Aorta (tissue), 5 donors: ENCODE measurements around the gene RNF5. TPM values are rescaled to one million over a fixed set of nuclear protein-coding genes. Genes with fewer than 3 reads are reported as not detected.
A peak's percentile ranks its signal among the peaks of the same experiment; 100 is the strongest.

Experiments
- ATAC-seq: fragments of 200-7000 bp; cut with Tn5 transposase; one replicate; pipeline ENCODE4 v1.9.1; 2022; ENCODE audit warnings: moderate library complexity; ENCODE audit not compliant: low FRiP score
- DNase-seq, 2 donors: peaks; one replicate each; pipeline ENCODE4 v3.0.0-alpha.2; 2020
- H3K27ac ChIP-seq, 2 donors: one replicate each; pipeline ENCODE4 v1.5.1; 2013; ENCODE audit warnings: low read length in 2 of 2, mild to moderate bottlenecking in 2 of 2, moderate library complexity in 2 of 2, control low read depth in 1 of 2, inconsistent platforms in 1 of 2, low read depth in 1 of 2
- H3K27me3 ChIP-seq, 2 donors: one replicate each; pipeline ENCODE4 v1.6.1; 2013; ENCODE audit warnings: control low read depth in 1 of 2, low read length in 1 of 2, mild to moderate bottlenecking in 1 of 2, moderate library complexity in 1 of 2; ENCODE audit not compliant: insufficient read depth in 2 of 2, control insufficient read depth in 1 of 2
- H3K36me3 ChIP-seq, 2 donors: one replicate each; pipeline ENCODE4 v1.6.1; 2013; ENCODE audit warnings: control low read depth in 1 of 2, low read length in 1 of 2, mild to moderate bottlenecking in 1 of 2; ENCODE audit not compliant: insufficient read depth in 2 of 2, control insufficient read depth in 1 of 2
- H3K4me1 ChIP-seq, 2 donors: one replicate each; pipeline ENCODE4 v1.6.1; 2013; ENCODE audit warnings: low read length in 2 of 2, control low read depth in 1 of 2, mild to moderate bottlenecking in 1 of 2, moderate library complexity in 1 of 2; ENCODE audit not compliant: insufficient read depth in 2 of 2, control insufficient read depth in 1 of 2
- H3K4me3 ChIP-seq, 2 donors: one replicate each; pipeline ENCODE4 v1.5.1; 2013; ENCODE audit warnings: low read length in 2 of 2, control low read depth in 1 of 2, mild to moderate bottlenecking in 1 of 2
- H3K9me3 ChIP-seq: one replicate; pipeline ENCODE4 v1.6.1; 2013; ENCODE audit warnings: mild to moderate bottlenecking, low read length; ENCODE audit not compliant: control insufficient read depth
- WGBS, 2 donors: extraction: QIAGEN DNeasy Blood & Tissue Kit; methylation state at CpG; one replicate each; pipeline ENCODE4 v1.1.7; 2013; 5-methylcytosine and 5-hydroxymethylcytosine counted together
- intact Hi-C, 2 donors: fragments of 100-400 bp; cut with DNase I; formaldehyde crosslinking; loops; one replicate each; pipeline versions ENCODE4 v1.14.2 to v1.15.0; 2022
- polyA plus RNA-seq, 2 donors: library from polyadenylated mRNA; stranded (reverse); fragments of 200-250 nt; gene quantifications; one replicate each; pipeline ENCODE4 v1.2.3, GENCODE V29; 2013
- total RNA-seq, 2 donors: library from RNA; stranded (reverse); fragmentation: NEBNext Ultra II Directional; extraction: Animal tissue kit (Norgen Biotek cat#: 25700); gene quantifications; one replicate each; pipeline ENCODE4 v1.2.1, GENCODE V29; 2021
- donor health status: healthy with polysubstance abuse.
- donor health status: Bipolar disorder and iron deficiency.
- donor health status: DM: no; HTN: no; CAD: no.
- donor health status: DM: no; HTN: no; CAD: no.
- donor health status: DM: yes; HTN: yes; CAD: no.

Gene RNF5
- total and polyA plus RNA-seq, 4 donors: 35.0 to 109 (median 54.3) TPM

- DNase-seq (peak; percentile 100), ATAC-seq (peak; percentile 96)
- Histone ChIP-seq H3K27ac (no peak overlapping the region), H3K27me3 (no peaks in the 10 kb centered on the region), H3K4me1 (no peaks in the 10 kb centered on the region), H3K36me3 (no peaks in the 10 kb centered on the region), H3K4me3 (no peak overlapping the region), H3K9me3 (no peaks in the 10 kb centered on the region)
- intact Hi-C loops: loop anchor here (5.0 to 10.0 kb wide), 3 partner anchors 777 to 1009 kb away; partner anchors contain the start of genes HSD17B8 (in 1 of the 2), RING1 (in 1 of the 2), RXRB (in 1 of the 2) and SLC39A7 (in 1 of the 2)
- 0% methylated on average over 24 to 25 of the region's 25 CpGs for WGBS, 2 donors
Measured at GRCh38 chr6:32195652-32195901, 17.4 kb downstream of the RNF5 start.

GRCh38 chr6:32195902-32196681 lies 17.9 kb downstream of the RNF5 start:
- Histone ChIP-seq H3K27me3 (no peaks in the 10 kb centered on the region), H3K36me3 (no peaks in the 10 kb centered on the region), H3K4me3 (peak overlapping the region; percentile 63 to 86), H3K4me1 (no peaks in the 10 kb centered on the region), H3K9me3 (no peaks in the 10 kb centered on the region), H3K27ac (peak overlapping the region; percentile 95 to 98)
- 0 to 1% methylated on average over 55 to 58 of the region's 58 CpGs for WGBS, 2 donors
- intact Hi-C loops: loop anchor here (5.0 to 10.0 kb wide), 3 partner anchors 776 to 1009 kb away; partner anchors contain the start of genes HSD17B8 (in 1 of the 2), RING1 (in 1 of the 2), RXRB (in 1 of the 2) and SLC39A7 (in 1 of the 2)
- ATAC-seq: peak; percentile 74
- DNase-seq: peak; percentile 95 to 96

- ATAC-seq: no peak
- Histone ChIP-seq H3K4me1 (no peaks in the 10 kb centered on the region), H3K27ac (peak overlapping the region; percentile 95 to 98), H3K27me3 (no peaks in the 10 kb centered on the region), H3K36me3 (no peaks in the 10 kb centered on the region), H3K4me3 (peak overlapping the region; percentile 63 to 86), H3K9me3 (no peaks in the 10 kb centered on the region)
- WGBS, 2 donors: 12 to 14% methylated on average over 24 to 28 of the region's 28 CpGs
- intact Hi-C loops: loop anchor here (5.0 to 10.0 kb wide), 3 partner anchors 775 to 1008 kb away; partner anchors contain the start of genes HSD17B8 (in 1 of the 2), RING1 (in 1 of the 2), RXRB (in 1 of the 2) and SLC39A7 (in 1 of the 2)
- DNase-seq: peak in 1 of 2 donors; percentile 64
Measured at GRCh38 chr6:32196682-32197616, 18.7 kb downstream of the RNF5 start.

- WGBS, 2 donors: 79 to 85% methylated on average over 3 of the region's 3 CpGs
Measured at GRCh38 chr6:32198345-32198696, 20.1 kb downstream of the RNF5 start.

GRCh38 chr6:32198866-32199265 lies 20.7 kb downstream of the RNF5 start:
- H3K36me3 ChIP-seq: no peaks in the 10 kb centered on the region
- WGBS, 2 donors: 86 to 87% methylated on average over 17 of the region's 17 CpGs

More at GRCh38 chr6:32198345-32198696, 20.1 kb downstream of the RNF5 start:
- H3K9me3 ChIP-seq: no peaks in the 10 kb centered on the region
- no peak overlapping the region for H3K4me3 ChIP-seq
- DNase-seq: no peak
- no peaks in the 10 kb centered on the region for H3K27me3 ChIP-seq
- no peak overlapping the region for H3K27ac ChIP-seq
- H3K4me1 ChIP-seq: no peaks in the 10 kb centered on the region
- H3K36me3 ChIP-seq: no peaks in the 10 kb centered on the region
- ATAC-seq: no peak
- intact Hi-C loops: loop anchor here (5.0 to 10.0 kb wide), 3 partner anchors 774 to 1006 kb away; partner anchors contain the start of genes HSD17B8 (in 1 of the 2), RING1 (in 1 of the 2), RXRB (in 1 of the 2) and SLC39A7 (in 1 of the 2)

GRCh38 chr6:32200711-32201475 lies 22.7 kb downstream of the RNF5 start:
- DNase-seq (no peak), ATAC-seq (no peak)
- no peaks in the 10 kb centered on the region for H3K27me3 ChIP-seq
- H3K36me3 ChIP-seq: no peaks in the 10 kb centered on the region
- no peak overlapping the region for H3K4me3 ChIP-seq
- no peaks in the 10 kb centered on the region for H3K4me1 ChIP-seq
- intact Hi-C loops: no loop called here
- WGBS, 2 donors: 87 to 90% methylated on average over 13 of the region's 13 CpGs
- H3K27ac ChIP-seq: no peak overlapping the region
- no peaks in the 10 kb centered on the region for H3K9me3 ChIP-seq

More at GRCh38 chr6:32198866-32199265, 20.7 kb downstream of the RNF5 start:
- no peaks in the 10 kb centered on the region for H3K27me3 ChIP-seq
- no peak overlapping the region for H3K4me3 ChIP-seq
- H3K9me3 ChIP-seq: no peaks in the 10 kb centered on the region
- DNase-seq: no peak
- ATAC-seq: no peak
- H3K27ac ChIP-seq: no peak overlapping the region
- H3K4me1 ChIP-seq: no peaks in the 10 kb centered on the region
- intact Hi-C loops: loop anchor here (5.0 to 10.0 kb wide), 3 partner anchors 773 to 1006 kb away; partner anchors contain the start of genes HSD17B8 (in 1 of the 2), RING1 (in 1 of the 2), RXRB (in 1 of the 2) and SLC39A7 (in 1 of the 2)

GRCh38 chr6:32202186-32202585 lies 24.0 kb downstream of the RNF5 start:
- no peaks in the 10 kb centered on the region for H3K36me3 ChIP-seq
- no peaks in the 10 kb centered on the region for H3K4me1 ChIP-seq
- DNase-seq (no peak), ATAC-seq (no peak)
- no peaks in the 10 kb centered on the region for H3K9me3 ChIP-seq
- no peak overlapping the region for H3K27ac ChIP-seq
- H3K27me3 ChIP-seq: no peaks in the 10 kb centered on the region
- intact Hi-C loops: no loop called here
- H3K4me3 ChIP-seq: no peak overlapping the region
- 81 to 85% methylated on average over 9 of the region's 9 CpGs for WGBS, 2 donors
